HG03139 (cell line): Measurements from ENCODE around the gene IRX4.

Source experiments
- ATAC-seq: cut with Tn5 transposase; IDR thresholded peaks from one replicate; pipeline ENCODE4 v1.9.1; 2021; ENCODE audit not compliant: unreplicated experiment

IRX4 gene

DNA sequence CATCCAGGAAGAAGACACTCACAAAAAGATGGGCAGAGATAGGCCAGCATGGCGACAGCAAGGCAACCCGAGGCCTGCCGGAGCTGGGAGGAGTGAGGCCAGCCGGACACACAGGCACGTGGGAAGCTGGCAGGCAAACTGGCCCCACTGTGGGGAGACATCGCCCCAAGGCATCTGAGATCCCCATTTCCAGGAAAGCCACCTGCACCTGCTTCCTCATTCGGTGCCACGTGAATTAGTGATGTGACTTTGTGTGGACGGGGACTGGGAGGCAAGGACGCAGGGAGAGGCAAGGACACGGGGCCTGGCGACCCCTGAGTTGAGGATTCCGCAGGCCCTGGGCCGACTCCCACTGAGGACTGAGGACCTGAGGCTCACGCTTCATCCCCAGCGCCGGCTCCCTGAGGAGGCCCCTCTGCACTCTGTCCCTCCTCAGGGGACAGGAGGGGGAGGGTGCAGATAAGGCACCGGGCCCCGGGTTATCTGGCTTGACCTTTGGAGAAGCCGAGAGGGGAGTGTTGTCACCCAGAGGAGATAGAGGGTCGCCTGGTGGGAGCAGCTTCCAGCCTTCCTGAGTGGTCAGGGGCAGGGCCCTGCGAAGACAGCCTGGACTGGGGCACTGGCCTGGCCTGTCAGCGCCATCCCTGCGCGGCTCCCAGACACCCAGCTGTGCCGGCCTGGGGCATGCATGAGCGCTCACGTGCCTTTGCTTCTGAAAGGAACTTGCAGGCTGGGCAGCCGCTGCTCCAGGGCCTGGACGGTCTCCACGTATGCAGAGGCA is 41.8 kb downstream of the IRX4 start:
- no peak for ATAC-seq

DNA sequence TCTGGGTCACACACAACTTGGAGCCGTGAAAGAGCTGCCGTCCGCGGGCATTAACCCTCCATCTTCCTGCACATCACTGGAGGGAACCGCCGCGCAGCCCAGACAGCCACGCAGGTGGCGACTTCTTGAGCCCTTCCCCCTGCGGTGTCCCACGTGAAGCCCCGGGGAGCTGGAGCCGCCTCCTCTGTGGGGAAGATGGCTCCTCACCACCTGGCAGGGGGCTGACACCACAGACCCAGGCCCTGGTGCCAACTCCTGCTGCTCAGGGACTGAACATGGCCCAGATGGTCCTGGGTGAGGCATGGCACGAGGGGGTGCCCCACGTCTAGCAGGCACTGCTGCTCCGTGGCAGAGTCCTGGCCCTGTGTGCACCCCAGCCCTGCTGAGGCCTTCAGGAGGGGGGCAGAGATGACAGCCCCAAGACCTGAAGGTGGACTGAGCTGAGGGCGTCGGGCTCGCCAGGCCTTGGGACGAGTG is 42.6 kb downstream of the IRX4 start:
- no peak for ATAC-seq

DNA sequence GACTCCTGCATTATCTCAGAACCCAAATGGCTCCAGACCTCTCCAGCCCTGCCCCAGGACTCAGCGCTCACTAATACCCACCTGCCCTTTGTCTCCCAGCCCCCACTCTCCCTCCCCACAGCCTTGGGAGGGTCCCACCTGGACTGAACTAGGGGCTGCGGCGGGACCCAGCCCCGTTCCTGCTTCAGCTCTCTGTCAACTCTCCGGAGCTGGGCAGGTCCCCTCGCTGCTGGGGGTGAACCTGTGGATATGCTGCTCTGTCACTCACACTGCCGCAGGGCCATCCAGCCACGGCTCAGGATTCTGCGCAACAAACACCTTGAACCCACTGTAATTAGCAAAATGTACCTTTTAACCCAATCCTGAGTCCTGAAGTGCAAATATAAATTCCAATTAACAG is 44.7 kb downstream of the IRX4 start:
- no peak for ATAC-seq

DNA sequence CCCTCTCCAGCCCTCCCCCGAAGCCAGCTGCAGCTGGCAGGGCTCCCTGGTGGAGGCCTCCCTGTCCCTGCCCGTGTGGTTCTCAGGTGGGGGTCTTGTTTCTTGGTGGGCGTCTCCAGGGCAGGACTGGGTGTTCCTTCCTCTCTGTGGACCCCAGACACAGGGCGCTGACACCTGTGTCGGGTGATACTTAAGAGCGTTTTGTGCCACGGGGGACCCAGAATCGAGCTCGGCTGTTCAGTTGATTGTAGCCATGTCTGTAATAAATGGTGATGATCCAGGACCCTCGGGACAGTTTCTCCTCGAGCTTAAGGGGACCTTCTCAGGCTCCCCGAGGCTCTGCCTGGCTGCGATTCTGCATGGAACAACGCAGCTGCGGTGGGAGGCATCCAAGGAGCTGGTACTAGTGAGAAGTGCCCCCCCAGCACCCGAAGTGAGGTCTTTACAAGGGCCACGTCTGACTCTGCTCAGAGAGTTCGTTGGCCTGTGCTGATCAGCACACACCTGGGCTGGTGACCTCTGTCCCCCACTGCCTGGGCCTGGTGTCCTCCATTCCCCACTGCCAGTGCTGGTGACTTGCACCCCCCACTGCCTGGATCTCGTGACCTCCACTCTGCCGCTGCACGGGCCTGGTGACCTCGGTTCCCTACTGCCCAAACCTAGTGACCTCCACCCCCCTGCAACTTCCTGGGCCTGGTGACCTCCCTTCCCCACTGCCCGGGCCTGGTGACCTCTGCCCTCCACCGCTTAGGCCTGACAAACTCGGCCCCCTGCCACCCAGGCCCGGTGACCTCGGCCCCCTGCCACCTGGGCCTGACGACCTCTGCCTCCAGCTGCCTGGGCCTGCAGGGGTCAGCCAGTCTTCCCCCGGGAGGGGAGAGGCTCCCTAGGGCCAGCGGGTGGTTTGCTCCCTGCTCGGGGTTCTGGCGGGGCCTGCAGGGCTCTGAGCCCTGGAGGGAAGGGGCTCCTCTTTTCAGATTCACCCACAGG is 45.5 kb downstream of the IRX4 start:
- ATAC-seq, result no peak

DNA sequence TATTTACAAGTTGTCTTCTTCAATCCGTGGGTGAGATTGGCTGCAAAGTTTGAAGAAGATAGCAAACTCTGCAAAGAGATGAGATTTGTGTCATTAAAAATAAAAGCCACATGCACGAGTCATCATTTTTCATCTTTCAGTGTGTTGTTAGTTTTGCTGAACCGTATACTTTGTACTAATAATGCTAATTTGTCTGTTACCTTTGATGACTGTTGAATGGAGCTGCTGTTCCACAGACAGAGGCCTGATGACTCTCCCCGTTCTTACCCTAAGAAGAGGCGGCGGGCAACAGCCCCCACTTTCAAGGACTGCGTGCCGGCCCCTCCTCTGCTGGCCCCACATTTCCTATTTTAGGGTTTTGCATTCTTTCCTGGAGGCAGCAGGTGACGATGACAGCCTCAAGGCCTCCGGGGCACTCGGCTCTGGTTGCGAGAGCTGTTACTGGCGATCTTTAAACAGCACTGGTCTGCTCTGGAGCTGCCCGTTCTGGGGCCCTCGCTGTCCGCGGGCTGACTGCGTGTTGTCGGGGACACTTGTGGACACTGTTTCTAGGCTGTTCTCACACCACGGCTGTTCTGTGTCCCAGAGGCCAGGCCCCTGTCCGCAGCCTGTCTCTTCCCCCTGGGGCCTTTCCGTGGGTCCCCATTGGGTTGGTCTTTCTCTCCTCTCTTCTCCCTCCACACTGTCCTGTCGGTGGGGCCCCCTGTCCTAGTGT is 46.4 kb downstream of the IRX4 start:
- ATAC-seq, result no peak

DNA sequence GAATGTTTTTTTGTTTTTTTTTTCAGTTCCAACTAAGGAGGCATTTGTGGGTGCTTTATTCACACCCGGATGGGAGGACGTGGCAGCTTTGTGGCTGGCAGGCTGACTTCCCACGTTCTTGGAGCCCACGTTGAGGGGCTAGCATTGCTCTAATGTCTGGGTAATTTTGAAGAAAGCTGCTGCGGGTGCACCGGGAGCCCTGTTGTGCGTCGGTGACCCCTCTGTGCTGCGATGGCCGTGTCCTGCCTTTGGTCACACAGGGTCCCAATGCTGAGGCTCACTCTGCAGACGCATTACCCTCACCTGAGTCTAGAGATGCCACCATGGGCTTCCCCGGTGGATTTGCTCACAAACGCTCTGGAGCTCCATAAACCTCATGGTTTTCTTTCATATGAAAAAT is 47.3 kb downstream of the IRX4 start:
- ATAC-seq, result no peak

DNA sequence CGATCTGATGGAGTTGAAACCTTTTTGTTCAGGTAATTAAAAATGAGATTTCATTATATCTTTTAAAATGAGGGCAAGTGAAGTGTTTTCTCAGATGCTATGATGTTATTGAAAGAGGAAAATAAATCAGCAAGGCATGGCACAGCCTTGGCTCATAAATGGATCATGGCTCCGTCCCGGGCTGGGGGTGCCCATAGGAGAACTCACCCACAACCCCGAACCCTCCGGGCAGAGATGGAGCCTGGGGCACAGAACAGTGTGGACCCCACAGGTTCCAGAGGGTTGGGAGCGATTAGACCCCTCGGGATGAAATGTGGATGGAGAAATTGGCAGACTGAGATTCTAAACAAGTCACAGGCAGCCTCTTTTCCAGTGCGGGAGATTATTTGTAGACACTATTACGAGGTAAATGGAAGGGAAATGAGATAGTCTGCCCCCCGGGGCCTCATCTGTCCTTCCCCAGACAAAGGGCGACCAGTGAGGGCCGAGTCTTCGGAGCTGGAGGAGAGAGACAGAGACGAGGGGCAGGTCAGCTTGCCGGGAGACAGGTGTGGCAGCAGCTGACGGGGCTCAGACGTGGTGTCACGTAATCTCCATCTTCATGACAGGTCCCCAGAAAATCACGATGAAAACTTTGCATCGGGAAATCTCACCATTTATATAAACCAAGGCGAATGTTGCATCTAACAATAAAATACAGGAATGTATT is 47.9 kb downstream of the IRX4 start:
- ATAC-seq, result no peak

DNA sequence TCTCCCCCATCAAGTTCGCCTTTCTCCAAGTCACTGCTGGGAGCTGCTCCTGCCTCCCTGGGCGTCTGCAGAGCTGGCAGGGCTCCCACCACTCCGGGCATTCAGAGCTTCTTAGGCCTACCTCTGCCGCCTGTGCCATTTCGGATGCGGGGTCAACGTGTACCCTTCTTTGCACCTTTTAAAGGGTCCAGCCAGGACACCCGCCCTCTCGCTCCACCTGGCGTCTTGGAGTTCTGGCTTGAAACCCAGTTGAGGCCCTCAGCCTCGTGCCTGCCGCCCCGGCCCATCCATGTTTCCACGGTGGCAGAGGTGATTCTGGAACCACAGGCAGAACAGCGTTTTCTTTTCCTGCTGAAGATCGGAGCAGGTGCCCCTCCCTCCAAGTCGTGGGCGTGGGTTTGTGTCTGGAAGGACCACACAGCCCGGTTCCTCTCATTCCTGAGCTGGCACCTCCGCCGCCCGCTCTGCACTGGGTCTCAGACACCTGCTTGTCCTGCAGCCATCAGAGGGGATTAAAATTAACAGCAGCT is 48.6 kb downstream of the IRX4 start:
- no peak for ATAC-seq

DNA sequence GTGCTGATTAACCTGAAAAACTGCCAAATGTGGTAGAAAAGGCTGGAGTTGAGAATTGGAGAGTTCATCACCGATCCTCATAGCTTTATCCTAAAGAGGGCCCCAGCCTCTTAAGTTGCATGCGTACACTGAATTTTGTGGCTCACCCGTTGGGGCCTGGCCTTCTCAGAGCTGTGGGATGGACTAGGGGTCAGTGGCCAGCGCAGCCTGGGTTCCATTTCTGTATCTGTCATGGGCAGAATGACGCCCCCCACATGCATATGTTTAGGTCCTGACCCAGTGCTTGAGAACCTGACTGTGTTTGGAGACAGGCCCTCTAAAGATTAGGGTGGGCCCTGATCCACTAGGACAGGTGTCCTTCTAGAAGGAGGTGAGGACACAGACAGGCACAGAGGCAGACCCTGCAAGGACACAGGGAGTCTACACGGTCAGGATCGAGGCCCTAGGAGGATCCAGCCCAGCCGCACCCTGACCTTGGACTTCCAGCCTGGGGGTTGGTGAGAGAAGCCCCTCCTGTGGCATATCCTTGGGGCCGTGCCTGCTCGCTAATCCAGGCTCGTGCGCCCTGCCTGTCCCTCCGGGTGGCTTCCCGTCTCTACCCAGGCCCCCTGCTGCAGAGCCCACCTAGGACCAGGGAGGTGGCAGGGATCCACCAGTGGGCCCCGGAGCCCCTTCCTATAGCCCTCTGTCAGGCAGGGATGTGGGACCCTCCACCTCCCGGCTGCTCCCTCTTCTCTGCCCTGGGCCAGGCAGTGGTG is 49.3 kb downstream of the IRX4 start:
- no peak for ATAC-seq

DNA sequence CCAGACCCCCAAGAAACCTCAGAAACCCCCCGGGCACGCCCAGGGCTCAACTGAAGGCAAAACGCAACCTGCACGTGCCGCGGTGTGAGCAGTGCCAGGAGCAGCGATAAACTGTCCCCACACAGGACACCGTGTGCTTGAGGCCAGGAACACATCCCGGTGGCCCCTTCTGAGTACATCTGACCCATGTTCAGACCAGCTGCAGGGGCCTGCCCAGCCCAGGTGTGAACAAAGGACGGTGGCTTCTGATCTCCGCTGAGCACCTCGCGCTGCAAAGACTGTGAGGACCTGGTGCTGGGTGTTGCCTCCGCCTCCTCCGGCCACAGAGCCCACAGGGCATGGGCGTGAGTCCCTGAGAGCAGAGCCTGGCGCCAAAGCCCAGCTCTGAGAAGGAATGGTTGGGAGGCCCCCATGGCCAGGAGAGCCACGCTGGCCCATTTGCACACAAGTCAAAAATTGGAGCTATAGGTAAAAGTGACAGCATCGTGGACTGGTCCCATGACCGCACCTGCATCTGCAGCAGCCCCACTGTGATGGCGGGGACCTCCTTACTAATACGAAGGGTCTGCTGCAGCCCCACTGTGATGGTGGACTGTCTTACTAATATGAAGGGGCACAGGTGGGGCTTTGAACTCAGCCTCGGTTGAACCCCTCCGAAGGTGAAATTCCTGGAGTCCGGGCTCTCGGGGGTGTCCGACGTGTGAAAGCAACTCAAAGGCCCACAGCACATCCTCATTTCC is 50.0 kb downstream of the IRX4 start:
- no peak for ATAC-seq

DNA sequence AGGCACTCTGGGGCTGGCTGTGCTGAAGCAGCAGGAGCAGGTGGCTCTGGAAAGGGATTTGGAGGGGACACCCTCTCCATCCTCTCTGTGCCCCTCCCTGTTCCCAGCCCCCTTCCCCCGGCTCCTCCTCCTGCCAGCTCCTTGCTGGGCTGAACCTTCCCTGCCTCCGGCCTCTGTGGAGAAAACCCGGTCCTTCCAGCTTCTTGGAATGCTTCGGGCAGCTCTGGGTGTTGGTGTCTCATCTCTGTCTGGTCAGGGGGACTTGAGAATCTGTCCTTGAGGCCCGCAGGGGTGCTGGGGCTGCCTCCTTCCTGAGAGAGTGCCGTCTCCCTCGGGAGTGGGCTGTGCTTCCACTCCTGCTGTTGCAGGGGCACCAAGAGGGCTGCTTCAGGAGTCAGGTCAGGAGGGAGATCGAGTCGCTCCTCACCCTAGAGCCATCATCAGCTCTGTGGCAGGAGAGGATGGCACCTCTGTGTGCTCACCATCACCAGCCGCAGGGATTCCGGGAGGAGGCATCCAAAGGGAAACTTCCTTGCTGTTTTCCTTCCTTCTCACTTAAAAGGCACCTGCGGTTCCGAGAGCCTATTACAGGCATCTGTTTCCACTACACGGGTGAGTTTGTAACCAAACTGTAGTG is 50.9 kb downstream of the IRX4 start:
- no peak for ATAC-seq

DNA sequence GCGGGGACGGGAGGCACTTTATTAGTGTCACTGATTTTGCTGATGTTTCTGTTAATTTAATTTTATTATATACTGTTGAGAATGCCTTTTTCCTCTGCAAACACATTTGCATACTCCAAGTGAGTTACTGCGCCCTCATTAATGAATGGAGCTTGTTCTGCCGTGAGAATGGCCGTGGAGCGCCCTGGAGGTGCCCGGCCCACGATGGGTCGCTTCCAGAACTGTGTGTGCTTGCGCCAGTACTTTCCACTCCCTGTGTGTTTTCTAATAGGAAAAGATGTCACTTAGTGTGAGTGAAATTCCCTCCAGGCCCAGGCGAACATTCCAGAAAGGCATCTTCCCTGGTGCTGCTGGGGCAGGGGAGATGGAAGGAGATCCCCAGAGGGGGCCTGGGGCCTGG is 51.5 kb downstream of the IRX4 start:
- no peak for ATAC-seq

DNA sequence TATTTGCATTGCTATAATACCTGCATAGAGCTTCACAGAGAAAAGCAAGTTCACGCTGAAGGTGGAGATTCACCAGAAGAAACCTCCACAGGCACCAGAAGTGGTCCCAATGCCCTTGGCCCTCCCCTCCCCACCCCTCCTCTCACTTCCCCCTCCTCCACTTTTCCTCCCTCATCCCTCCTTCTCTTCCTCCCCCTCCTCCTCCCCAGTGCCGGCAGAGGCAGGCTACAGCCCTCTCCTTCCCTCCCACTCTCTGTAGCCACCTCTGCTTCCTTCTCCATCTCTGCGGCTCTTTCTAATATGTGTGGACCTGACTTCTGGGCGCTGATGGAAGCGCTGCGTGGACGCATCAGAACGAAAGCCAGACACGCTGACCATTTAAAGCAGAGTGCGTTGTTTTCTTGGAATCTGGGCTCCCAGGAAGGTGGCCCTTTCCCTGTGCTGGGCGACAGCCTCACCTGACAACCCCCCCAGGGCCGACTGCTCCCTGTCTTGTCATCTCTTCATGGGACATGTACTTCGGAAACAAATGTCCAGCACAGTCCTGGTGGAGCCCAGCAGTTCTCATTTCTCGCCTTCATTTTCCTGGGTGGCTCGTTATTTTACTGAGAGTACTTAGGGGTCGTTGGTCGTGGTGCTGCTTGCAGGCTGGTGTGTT is 52.0 kb downstream of the IRX4 start:
- no peak for ATAC-seq

DNA sequence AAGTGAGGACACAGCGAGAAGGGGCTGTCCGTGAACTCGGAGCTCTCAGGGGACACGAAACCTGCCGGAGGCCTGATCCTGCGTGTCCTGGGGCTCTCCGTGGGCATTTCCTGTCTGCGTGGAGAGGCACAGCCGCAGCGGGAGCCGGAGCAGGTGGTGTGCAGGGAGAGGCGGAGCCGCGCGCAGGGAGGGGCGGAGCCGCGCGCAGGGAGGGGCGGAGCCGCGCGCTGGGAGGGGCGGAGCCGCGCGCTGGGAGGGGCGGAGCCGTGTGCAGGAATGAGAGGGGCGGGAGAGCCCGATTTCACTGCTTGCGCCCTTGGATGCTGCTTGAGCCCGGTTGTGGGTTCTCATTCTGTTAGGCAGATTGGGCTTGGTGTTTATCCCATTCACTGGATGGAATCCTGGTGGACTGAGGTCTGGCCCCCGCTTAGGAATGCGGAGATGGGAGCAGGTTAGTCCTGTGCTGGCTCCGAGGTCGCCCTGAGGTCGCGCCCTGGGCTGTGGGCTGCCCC is 54.8 kb downstream of the IRX4 start:
- peak; percentile 57 for ATAC-seq
